ENCODE data around the gene SORCS3. TPM values are rescaled to one million over a fixed set of nuclear protein-coding genes. Genes with fewer than 3 reads are reported as not detected.

SORCS3 gene
- total RNA-seq, 1 experiment from 2014 or later = not detected

- ATAC-seq (no peak), DNase-seq (ENCODE audit: low read depth, low spot score) (no peak)
- Histone ChIP-seq H3K27ac (ENCODE audit: low read length) (no peak overlapping the region), H3K27me3 (ENCODE audit: control insufficient read depth, insufficient read depth, low read length) (no peaks in the 10 kb centered on the region; the same call in 1 of the 2 replicates), H3K9me3 (ENCODE audit: control insufficient read depth, insufficient read depth, low read depth, low read length) (no peaks in the 10 kb centered on the region), H3K4me1 (ENCODE audit: control insufficient read depth, insufficient read depth, low read length) (no peaks in the 10 kb centered on the region), H3K36me3 (ENCODE audit: control insufficient read depth, insufficient read depth, low read length) (no peaks in the 10 kb centered on the region), H3K4me3 (ENCODE audit: low read depth in 2 of 2, low read length in 2 of 2) (no peak overlapping the region)
- in situ Hi-C loops (cut with HindIII; ENCODE audit: low pct_unique_long_range_greater_than_20kb, low sequenced_read_pairs) (no loop called here), intact Hi-C loops (cut with micrococcal nuclease; ENCODE audit: unreplicated experiment) (no loop called here)
- ChIA-PET POLR2A (no interaction called here), CTCF (no interaction called here)
- TF ChIP-seq SIN3A (IDR thresholded peaks at IDR 0.05; ENCODE audit: borderline replicate concordance, insufficient read depth, low read depth, low read length) (no peak), TCF7L2 (IDR thresholded peaks at IDR 0.05; ENCODE audit: low read depth, low read length) (no peak), POLR2AphosphoS5 (IDR thresholded peaks at IDR 0.05; ENCODE audit: low read depth, low read length) (no peak), CTCF (IDR thresholded peaks at IDR 0.05) (no peak)
- TF ChIP-seq, protein P1, sequence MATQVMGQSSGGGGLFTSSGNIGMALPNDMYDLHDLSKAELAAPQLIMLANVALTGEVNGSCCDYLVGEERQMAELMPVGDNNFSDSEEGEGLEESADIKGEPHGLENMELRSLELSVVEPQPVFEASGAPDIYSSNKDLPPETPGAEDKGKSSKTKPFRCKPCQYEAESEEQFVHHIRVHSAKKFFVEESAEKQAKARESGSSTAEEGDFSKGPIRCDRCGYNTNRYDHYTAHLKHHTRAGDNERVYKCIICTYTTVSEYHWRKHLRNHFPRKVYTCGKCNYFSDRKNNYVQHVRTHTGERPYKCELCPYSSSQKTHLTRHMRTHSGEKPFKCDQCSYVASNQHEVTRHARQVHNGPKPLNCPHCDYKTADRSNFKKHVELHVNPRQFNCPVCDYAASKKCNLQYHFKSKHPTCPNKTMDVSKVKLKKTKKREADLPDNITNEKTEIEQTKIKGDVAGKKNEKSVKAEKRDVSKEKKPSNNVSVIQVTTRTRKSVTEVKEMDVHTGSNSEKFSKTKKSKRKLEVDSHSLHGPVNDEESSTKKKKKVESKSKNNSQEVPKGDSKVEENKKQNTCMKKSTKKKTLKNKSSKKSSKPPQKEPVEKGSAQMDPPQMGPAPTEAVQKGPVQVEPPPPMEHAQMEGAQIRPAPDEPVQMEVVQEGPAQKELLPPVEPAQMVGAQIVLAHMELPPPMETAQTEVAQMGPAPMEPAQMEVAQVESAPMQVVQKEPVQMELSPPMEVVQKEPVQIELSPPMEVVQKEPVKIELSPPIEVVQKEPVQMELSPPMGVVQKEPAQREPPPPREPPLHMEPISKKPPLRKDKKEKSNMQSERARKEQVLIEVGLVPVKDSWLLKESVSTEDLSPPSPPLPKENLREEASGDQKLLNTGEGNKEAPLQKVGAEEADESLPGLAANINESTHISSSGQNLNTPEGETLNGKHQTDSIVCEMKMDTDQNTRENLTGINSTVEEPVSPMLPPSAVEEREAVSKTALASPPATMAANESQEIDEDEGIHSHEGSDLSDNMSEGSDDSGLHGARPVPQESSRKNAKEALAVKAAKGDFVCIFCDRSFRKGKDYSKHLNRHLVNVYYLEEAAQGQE (IDR thresholded peaks at IDR 0.05; ENCODE audit: insufficient read depth in 1 of 2, low read depth in 2 of 2, low read length in 1 of 2) = no peak
- BruUV-seq (replicated peaks) = no TSS peak
Measured at GRCh38 chr10:104928734-104929133, 287.6 kb downstream of the SORCS3 start.

GRCh38 chr10:104931612-104932134 is 290.6 kb downstream of the SORCS3 start:
- H3K27ac ChIP-seq (ENCODE audit: low read length) = no peak overlapping the region
- no TSS peak for BruUV-seq (replicated peaks)
- ATAC-seq (no peak), DNase-seq (ENCODE audit: low read depth, low spot score) (no peak)
- no peaks in the 10 kb centered on the region for H3K36me3 ChIP-seq (ENCODE audit: control insufficient read depth, insufficient read depth, low read length)
- POLR2A ChIA-PET = no interaction called here
- no peaks in the 10 kb centered on the region; the same call in 1 of the 2 replicates for H3K27me3 ChIP-seq (ENCODE audit: control insufficient read depth, insufficient read depth, low read length)
- H3K4me1 ChIP-seq (ENCODE audit: control insufficient read depth, insufficient read depth, low read length) = no peaks in the 10 kb centered on the region
- no peak for TF ChIP-seq SIN3A (IDR thresholded peaks at IDR 0.05; ENCODE audit: borderline replicate concordance, insufficient read depth, low read depth, low read length)
- TF ChIP-seq, protein P1 (IDR thresholded peaks at IDR 0.05; ENCODE audit: insufficient read depth in 1 of 2, low read depth in 2 of 2, low read length in 1 of 2) = no peak
- CTCF ChIA-PET = no interaction called here
- no peaks in the 10 kb centered on the region for H3K9me3 ChIP-seq (ENCODE audit: control insufficient read depth, insufficient read depth, low read depth, low read length)
- intact Hi-C loops (cut with micrococcal nuclease; ENCODE audit: unreplicated experiment) (no loop called here), in situ Hi-C loops (cut with HindIII; ENCODE audit: low pct_unique_long_range_greater_than_20kb, low sequenced_read_pairs) (no loop called here)
- no peak overlapping the region for H3K4me3 ChIP-seq (ENCODE audit: low read depth in 2 of 2, low read length in 2 of 2)
